Gastroesophageal sphincter (tissue), 4 donors: ENCODE data around the gene MEPE. TPM values are rescaled to one million over a fixed set of nuclear protein-coding genes. Genes with fewer than 3 reads are reported as not detected.

ENCODE experiments used
- ATAC-seq: fragments of 150-250 bp; one replicate; pipeline ENCODE4 v1.9.1; 2016; ENCODE audit warnings: mild to moderate bottlenecking, moderate library complexity
- H3K27ac ChIP-seq, 4 donors: fragments of 200-600 bp; sonication (generic) in 3 of 4; 1 replicate in 3 of 4; 2 replicates in 1 of 4; pipeline ENCODE4 v1.5.1; 2016 to 2019
- H3K27me3 ChIP-seq: fragments of 200-600 bp; sonication (generic); one replicate; pipeline ENCODE4 v1.5.1; 2019
- H3K36me3 ChIP-seq, 2 donors: fragments of 200-600 bp; sonication (generic); one replicate each; pipeline ENCODE4 v1.5.1; 2019; ENCODE audit warnings: control low read depth in 1 of 2
- H3K4me1 ChIP-seq, 3 donors: fragments of 200-600 bp; sonication (generic); 1 replicate in 2 of 3; 2 replicates in 1 of 3; pipeline ENCODE4 v1.5.1; 2016 to 2019; ENCODE audit warnings: control low read depth in 2 of 3
- H3K4me3 ChIP-seq, 2 donors: fragments of 200-600 bp; sonication (generic); one replicate each; pipeline ENCODE4 v1.5.1; 2019; ENCODE audit warnings: mild to moderate bottlenecking in 1 of 2, moderate library complexity in 1 of 2
- H3K9me3 ChIP-seq, 3 donors: fragments of 200-600 bp; sonication (generic); one replicate each; pipeline ENCODE4 v1.5.1; 2017 to 2019; ENCODE audit warnings: control low read depth in 2 of 3
- EP300 ChIP-seq: sonication (generic); formaldehyde crosslinking; IDR thresholded peaks from one replicate; pipeline ENCODE4 v1.6.1; 2017; ENCODE audit warnings: antibody characterized with exemption, mild to moderate bottlenecking
- POLR2A ChIP-seq, 2 donors: fragments of 450-650 bp; IDR thresholded peaks; one replicate each; pipeline ENCODE4 v1.6.1; 2017; ENCODE audit warnings: antibody characterized with exemption in 2 of 2, mild to moderate bottlenecking in 2 of 2, moderate library complexity in 1 of 2
- POLR2AphosphoS5 ChIP-seq: sonication (generic); formaldehyde crosslinking; IDR thresholded peaks from one replicate; pipeline ENCODE4 v1.6.1; 2017; ENCODE audit warnings: antibody characterized with exemption
- WGBS, 2 donors: methylation state at CpG; one replicate each; pipeline ENCODE4 v1.1.5; 2018; ENCODE audit warnings: low coverage in 1 of 2; 5-methylcytosine and 5-hydroxymethylcytosine counted together
- total RNA-seq, 4 donors: library from RNA; depleted of rRNA; stranded (reverse); fragments of >200 nt; gene quantifications; one replicate each; pipeline ENCODE4 v1.1.0, GENCODE V29; 2016
- TF ChIP-seq, protein P1 (sequence below), 4 experiments: fragments of 200-600 bp in 2 of 4; fragments of 450-650 bp in 2 of 4; sonication (generic) in 1 of 4; IDR thresholded peaks; one replicate each; pipeline ENCODE4 v1.5.1; 2017 to 2019; ENCODE audit warnings: antibody characterized with exemption in 4 of 4, mild to moderate bottlenecking in 2 of 4, moderate library complexity in 2 of 4

MEPE gene
- total RNA-seq, 4 donors from 2014 or later = not detected

DNA sequence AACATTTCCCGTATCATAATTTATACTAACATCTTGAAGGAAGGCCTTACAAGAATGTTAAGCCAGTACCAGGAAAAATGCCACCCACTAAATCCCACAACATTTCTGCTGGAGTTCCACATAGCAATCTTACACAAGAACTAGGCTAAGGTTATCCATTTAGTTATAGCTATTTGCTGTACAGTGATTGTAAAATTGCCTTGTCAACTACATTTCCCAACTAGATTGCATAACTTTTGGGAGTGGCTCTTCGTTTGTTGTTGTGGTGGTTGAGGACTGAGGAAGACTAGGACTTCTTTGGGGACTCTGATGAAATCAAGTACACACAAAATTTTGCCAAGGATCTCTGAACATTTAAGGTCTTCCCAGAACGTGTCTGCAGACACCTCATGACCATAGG is 25.4 kb upstream of the MEPE start:
- H3K4me3 ChIP-seq = no peak overlapping the region
- WGBS, 2 donors = 57 to 66% methylated on average over 3 of the region's 3 CpGs
- no peaks in the 10 kb centered on the region for H3K9me3 ChIP-seq
- H3K27me3 ChIP-seq = no peaks in the 10 kb centered on the region
- no peaks in the 10 kb centered on the region for H3K4me1 ChIP-seq
- TF ChIP-seq EP300 (no peak), POLR2AphosphoS5 (no peak), POLR2A (IDR thresholded peaks at IDR 0.05) (no peak)
- TF ChIP-seq, protein P1, sequence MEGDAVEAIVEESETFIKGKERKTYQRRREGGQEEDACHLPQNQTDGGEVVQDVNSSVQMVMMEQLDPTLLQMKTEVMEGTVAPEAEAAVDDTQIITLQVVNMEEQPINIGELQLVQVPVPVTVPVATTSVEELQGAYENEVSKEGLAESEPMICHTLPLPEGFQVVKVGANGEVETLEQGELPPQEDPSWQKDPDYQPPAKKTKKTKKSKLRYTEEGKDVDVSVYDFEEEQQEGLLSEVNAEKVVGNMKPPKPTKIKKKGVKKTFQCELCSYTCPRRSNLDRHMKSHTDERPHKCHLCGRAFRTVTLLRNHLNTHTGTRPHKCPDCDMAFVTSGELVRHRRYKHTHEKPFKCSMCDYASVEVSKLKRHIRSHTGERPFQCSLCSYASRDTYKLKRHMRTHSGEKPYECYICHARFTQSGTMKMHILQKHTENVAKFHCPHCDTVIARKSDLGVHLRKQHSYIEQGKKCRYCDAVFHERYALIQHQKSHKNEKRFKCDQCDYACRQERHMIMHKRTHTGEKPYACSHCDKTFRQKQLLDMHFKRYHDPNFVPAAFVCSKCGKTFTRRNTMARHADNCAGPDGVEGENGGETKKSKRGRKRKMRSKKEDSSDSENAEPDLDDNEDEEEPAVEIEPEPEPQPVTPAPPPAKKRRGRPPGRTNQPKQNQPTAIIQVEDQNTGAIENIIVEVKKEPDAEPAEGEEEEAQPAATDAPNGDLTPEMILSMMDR (IDR thresholded peaks at IDR 0.05) = no peak
- no peaks in the 10 kb centered on the region for H3K36me3 ChIP-seq
- no peak overlapping the region for H3K27ac ChIP-seq
- peak; percentile 57 for ATAC-seq

DNA sequence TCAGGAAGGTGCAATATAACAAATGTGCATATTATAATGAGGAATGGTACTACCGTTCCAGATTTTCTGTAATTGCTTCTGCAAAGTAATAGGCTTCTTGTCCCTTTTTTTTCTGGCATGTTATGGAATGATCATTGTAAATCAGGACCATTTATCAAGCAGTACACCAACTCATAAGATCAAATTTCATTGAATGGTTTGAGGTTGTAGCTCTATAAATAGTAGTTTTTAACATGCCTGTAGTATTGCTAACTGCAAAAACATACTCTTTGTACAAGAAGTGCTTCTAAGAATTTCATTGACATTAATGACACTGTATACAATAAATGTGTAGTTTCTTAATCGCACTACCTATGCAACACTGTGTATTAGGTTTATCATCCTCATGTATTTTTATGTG is 20.8 kb upstream of the MEPE start:
- Histone ChIP-seq H3K4me3 (no peak overlapping the region), H3K27me3 (no peaks in the 10 kb centered on the region), H3K9me3 (no peaks in the 10 kb centered on the region), H3K27ac (no peak overlapping the region), H3K36me3 (no peaks in the 10 kb centered on the region), H3K4me1 (no peaks in the 10 kb centered on the region)
- no peak for ATAC-seq
- 91 to 96% methylated on average over 2 of the region's 2 CpGs for WGBS, 2 donors
- TF ChIP-seq, protein P1 (IDR thresholded peaks at IDR 0.05) = no peak
- TF ChIP-seq POLR2AphosphoS5 (no peak), POLR2A (IDR thresholded peaks at IDR 0.05) (no peak), EP300 (no peak)

DNA sequence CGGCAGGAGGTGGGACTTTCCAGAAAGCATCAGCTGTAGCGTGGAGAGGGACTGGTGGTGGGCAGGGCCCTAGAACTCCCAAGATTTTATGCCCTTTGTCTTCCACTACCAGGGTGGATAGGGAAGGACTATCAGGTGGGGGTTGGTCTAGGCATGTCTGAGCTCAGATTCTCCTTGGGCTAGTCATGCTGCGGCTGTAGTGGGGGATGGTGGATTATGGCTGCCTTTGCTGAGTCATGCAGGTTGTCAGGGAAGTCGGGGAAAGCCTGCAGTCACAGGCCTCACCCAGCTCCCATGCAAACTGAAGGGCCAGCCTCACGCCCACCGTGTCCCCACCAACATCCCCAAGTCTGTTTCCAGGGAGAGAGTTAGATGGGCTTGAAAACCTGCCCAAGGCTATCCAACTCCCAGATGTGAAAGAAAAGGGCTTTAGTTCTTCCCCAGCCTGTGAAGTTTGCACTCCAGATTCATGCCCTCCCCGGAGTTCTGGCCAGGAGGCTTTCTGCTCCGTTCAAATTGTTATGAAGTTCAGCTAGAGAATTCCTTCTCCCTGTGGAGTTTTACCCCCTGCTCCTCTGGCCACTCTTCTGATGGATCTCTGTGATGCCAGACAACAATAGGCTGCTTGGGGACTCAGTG is 13.4 kb upstream of the MEPE start:
- H3K9me3 ChIP-seq = no peaks in the 10 kb centered on the region
- no peak overlapping the region for H3K4me3 ChIP-seq
- H3K36me3 ChIP-seq = no peaks in the 10 kb centered on the region
- H3K4me1 ChIP-seq = no peaks in the 10 kb centered on the region
- ATAC-seq = no peak
- TF ChIP-seq EP300 (no peak), POLR2A (IDR thresholded peaks at IDR 0.05) (no peak), POLR2AphosphoS5 (no peak)
- TF ChIP-seq, protein P1 (IDR thresholded peaks at IDR 0.05) = no peak
- no peak overlapping the region for H3K27ac ChIP-seq
- H3K27me3 ChIP-seq = no peaks in the 10 kb centered on the region
- 50 to 80% methylated on average over 1 of the region's 8 CpGs for whole genome bisulfite sequencing, 2 donors

DNA sequence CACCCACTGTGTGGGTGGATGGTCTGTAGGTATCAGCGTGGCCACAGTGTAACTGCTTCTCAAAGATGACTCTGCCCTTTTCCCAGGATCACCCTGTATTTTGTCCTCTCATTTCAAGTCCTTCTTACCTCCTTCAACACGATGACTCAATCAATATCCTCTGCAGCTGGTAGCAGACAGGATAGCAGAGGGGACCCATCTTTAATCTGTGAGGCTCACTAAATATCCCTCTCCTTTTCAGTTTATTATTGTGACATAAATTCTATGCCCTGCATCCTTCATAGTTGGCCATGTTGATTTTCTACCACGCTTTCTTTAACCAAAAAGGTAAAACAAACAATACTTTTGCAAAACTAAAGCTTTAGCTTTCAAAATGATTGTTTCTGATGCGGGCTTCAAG is 9.6 kb upstream of the MEPE start:
- no peak for ATAC-seq
- no peaks in the 10 kb centered on the region for H3K9me3 ChIP-seq
- H3K4me1 ChIP-seq = no peaks in the 10 kb centered on the region
- no peaks in the 10 kb centered on the region for H3K36me3 ChIP-seq
- no peaks in the 10 kb centered on the region for H3K27me3 ChIP-seq
- no peak overlapping the region for H3K4me3 ChIP-seq
- 83 to 91% methylated on average over 4 of the region's 4 CpGs for WGBS, 2 donors
- H3K27ac ChIP-seq = no peak overlapping the region
- no peak for TF ChIP-seq POLR2A (IDR thresholded peaks at IDR 0.05)
- no peak for TF ChIP-seq EP300
- TF ChIP-seq, protein P1 (IDR thresholded peaks at IDR 0.05) = no peak
- no peak for TF ChIP-seq POLR2AphosphoS5

DNA sequence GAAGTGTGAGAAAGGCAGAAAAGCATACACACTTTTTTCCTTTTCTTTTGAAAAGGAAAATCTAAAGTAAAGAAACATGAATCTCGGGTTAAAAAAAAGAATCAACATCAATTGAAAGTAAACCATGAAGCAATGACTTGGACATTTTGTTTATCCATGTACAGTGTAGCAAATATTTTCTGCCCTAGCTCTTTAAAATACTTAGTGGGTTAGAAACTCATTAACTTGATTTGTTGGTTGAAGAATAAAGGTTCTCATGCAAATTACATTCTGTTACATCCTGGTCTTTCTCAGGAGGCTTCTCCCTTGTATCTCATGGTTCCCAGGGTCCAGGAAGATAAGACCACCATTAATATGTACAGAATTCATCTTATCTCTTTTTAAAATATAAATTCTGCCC is 9.0 kb upstream of the MEPE start:
- Histone ChIP-seq H3K36me3 (no peaks in the 10 kb centered on the region), H3K4me3 (no peak overlapping the region), H3K27ac (no peak overlapping the region), H3K9me3 (no peaks in the 10 kb centered on the region), H3K27me3 (no peaks in the 10 kb centered on the region), H3K4me1 (no peaks in the 10 kb centered on the region)
- no peak for ATAC-seq
- TF ChIP-seq POLR2AphosphoS5 = no peak
- 77 to 78% methylated on average over 1 of the region's 1 CpG for WGBS, 2 donors
